ENCODE results near the gene ZDHHC18.
"Not testable (repeated sequence)": the region's sequence is repeated elsewhere in the genome, so short reads cannot be mapped to it uniquely, and the experiment has no call there.

The ZDHHC18 gene

DNA sequence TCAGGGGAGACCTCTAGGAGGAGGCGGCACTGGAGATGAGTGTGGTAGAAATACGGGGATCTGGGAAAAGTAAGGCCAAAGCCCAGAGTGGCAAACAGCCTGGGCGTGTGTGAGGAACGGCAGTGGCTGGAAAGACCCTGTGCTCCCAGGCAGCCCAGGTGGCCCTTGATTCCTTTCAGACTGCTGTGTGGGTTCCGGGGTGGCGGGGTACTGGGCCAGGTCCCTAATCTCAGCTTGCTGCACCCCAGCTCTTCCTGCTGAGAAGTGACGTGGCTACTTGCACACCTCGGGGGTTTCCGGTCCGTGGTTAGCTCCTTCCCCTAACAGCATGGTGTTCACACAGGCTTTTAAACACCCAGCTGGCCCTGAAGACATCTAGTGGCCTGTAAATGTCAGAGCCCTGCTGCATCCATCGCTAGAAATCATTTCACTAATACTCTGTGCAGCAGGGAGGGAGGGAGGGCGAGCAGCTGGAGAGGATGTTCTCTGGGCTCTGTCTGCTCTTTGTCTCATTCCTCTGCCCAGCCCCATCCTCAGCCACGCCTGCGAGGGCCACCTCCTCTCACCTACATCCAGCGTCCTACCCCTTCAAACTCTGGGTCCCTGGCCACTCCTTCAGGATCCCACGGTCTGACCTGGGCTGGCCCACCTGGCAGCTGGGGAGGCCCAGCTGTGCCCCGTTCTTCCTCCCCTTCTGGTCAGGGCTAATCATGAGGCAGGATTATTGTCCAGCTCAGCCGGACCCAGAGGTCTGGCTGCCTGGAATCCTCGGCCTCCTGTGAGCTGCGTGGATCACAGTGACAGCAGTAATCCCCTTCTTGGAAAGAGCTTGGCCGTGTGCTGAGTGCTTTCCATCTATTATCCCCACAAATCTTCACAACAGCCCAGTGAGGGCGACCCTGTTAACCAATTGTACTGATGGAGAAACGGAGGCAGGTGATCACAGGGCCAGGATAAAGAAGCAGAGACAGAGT, 7.2 kb downstream of the ZDHHC18 start:
- Histone ChIP-seq H2AFZ (ENCODE audit: low read length, unreplicated experiment) (no peak overlapping the region), H3K36me3 (ENCODE audit: insufficient read depth, low read length) (0 out of 2 replicates have a peak, but pooled peaks cover 7% of the 10 kb centered on the region), H3K4me1 (ENCODE audit: control insufficient read depth, insufficient read depth, low read length, unreplicated experiment) (peaks cover 1% of the 10 kb centered on the region), H3K79me2 (ENCODE audit: control insufficient read depth, insufficient read depth, low read length, unreplicated experiment) (peaks cover 18% of the 10 kb centered on the region), H3K27me3 (ENCODE audit: insufficient read depth, low read length) (no peaks in the 10 kb centered on the region), H3K27ac (ENCODE audit: low read depth, low read length) (no peak overlapping the region), H3K4me3 (ENCODE audit: low read depth, low read length) (no peak overlapping the region)

DNA sequence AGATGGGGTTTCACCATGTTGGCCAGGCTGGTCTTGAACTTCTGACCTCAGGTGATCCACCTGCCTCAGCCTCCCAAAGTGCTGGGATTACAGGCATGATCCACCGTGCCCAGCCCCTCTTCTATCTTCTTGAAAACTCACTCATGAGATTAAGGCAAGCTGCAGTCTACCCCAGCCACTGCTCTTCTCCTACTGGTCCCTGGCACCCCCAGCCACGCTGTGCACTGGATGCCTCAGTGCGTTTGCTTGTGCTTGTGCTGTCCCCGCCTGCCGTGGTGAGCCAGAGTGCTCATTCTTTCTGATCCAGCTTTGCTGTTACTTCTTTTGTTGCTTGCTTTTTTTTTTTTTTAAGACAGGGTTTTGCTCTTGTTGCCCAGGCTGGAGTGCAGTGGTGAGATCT, 11.2 kb downstream of the ZDHHC18 start:
- H3K4me3 ChIP-seq (ENCODE audit: low read depth, low read length); H2AFZ ChIP-seq (ENCODE audit: low read length, unreplicated experiment); H3K4me1 ChIP-seq (ENCODE audit: control insufficient read depth, insufficient read depth, low read length, unreplicated experiment); H3K27ac ChIP-seq (ENCODE audit: low read depth, low read length); H3K79me2 ChIP-seq (ENCODE audit: control insufficient read depth, insufficient read depth, low read length, unreplicated experiment); H3K27me3 ChIP-seq (ENCODE audit: insufficient read depth, low read length); H3K36me3 ChIP-seq (ENCODE audit: insufficient read depth, low read length): not testable (repeated sequence)

DNA sequence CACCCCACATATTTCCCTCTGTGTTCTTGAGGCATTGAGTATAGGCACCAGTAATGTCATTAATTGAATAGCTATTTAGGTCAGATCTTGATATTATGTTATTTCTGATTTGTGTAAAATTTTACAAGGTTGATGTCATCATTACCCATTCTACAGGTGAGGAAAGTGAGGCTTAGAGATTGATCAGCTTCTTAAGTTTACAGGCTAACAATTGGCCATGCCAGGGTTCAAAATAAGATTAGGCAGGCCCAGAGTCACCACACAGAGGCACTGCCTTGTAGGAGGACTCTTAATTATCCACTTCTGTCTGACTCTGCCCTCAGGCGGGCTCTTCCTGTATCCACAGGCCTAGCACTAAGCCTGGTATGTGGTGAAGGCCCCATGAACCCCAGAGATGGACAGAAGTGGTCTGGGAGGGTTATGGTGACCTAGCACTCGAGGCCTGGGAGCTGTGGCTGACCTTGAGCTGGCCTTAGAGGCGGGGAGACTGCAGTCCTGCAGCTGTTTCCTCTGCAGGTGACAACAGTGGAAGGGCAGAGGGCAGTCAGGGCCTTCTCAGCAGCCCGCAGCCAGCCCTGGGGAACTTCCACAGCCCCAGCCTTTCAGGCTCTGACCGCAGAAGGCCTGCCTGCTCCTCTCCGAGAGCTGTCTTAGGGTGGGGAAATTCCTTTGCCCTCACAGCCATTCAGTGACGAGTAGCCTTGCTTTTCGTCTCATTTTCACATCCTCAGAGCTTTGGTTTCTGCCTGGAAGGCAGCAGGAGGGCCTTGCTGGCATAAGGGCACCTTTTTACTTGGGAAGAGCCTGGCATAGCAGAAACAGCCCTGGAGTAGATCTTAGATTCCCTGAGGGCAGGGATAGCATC, 12.2 kb downstream of the ZDHHC18 start:
- Histone ChIP-seq H3K79me2 (ENCODE audit: control insufficient read depth, insufficient read depth, low read length, unreplicated experiment) (no peaks in the 10 kb centered on the region), H3K27me3 (ENCODE audit: insufficient read depth, low read length) (no peaks in the 10 kb centered on the region), H3K4me3 (ENCODE audit: low read depth, low read length) (no peak overlapping the region), H3K27ac (ENCODE audit: low read depth, low read length) (no peak overlapping the region), H2AFZ (ENCODE audit: low read length, unreplicated experiment) (no peak overlapping the region), H3K36me3 (ENCODE audit: insufficient read depth, low read length) (0 out of 2 replicates have a peak, but pooled peaks cover 4% of the 10 kb centered on the region), H3K4me1 (ENCODE audit: control insufficient read depth, insufficient read depth, low read length, unreplicated experiment) (no peaks in the 10 kb centered on the region)

DNA sequence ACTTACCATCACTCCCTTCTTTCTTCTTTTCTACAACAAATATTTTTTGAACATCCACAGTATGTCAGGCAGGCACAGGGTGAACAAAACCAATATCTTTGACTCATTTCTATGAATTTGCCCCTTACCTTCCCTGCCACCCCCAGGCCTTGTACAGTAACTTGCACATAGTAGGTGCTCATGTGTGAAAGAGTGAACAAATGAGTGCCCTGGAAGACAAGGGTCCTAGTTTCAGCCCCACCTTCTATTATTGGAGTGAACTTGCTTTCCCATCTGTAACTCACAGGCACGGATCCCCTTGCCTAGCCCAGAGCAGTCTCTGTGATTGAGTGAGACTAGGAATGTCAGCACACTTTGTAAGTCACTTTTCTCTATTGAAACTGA, 12.8 kb downstream of the ZDHHC18 start:
- no peaks in the 10 kb centered on the region for H3K27me3 ChIP-seq (ENCODE audit: insufficient read depth, low read length)
- H3K4me1 ChIP-seq (ENCODE audit: control insufficient read depth, insufficient read depth, low read length, unreplicated experiment): peaks cover under 1% of the 10 kb centered on the region
- 0 out of 2 replicates have a peak, but pooled peaks cover 3% of the 10 kb centered on the region for H3K36me3 ChIP-seq (ENCODE audit: insufficient read depth, low read length)
- H3K4me3 ChIP-seq (ENCODE audit: low read depth, low read length): no peak overlapping the region
- no peak overlapping the region for H2AFZ ChIP-seq (ENCODE audit: low read length, unreplicated experiment)
- peaks cover under 1% of the 10 kb centered on the region for H3K79me2 ChIP-seq (ENCODE audit: control insufficient read depth, insufficient read depth, low read length, unreplicated experiment)
- no peak overlapping the region for H3K27ac ChIP-seq (ENCODE audit: low read depth, low read length)

DNA sequence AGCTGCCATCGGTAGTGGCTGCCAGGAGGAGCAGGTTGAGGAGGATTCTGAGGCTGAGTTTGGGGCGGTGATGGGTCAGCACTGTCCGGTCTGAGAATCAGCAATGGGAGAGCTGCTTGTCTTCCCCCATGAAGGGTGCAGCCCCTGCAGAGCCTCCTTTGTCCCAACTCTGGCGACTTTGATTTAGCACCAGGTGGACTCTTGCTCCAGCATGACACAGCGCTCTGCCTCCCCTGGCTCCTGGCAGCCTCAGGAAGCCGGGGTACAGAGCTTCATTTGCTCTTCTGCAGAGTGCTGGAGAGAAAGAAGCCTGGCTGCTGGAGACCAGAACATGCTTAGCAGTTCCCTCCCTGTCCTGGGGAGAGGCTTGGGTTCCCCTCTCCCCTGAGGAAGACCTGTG, 13.3 kb downstream of the ZDHHC18 start:
- Histone ChIP-seq H3K4me1 (ENCODE audit: control insufficient read depth, insufficient read depth, low read length, unreplicated experiment) (peaks cover 3% of the 10 kb centered on the region), H2AFZ (ENCODE audit: low read length, unreplicated experiment) (no peak overlapping the region), H3K36me3 (ENCODE audit: insufficient read depth, low read length) (no peaks in the 10 kb centered on the region), H3K4me3 (ENCODE audit: low read depth, low read length) (no peak overlapping the region), H3K79me2 (ENCODE audit: control insufficient read depth, insufficient read depth, low read length, unreplicated experiment) (peaks cover 3% of the 10 kb centered on the region), H3K27ac (ENCODE audit: low read depth, low read length) (no peak overlapping the region), H3K27me3 (ENCODE audit: insufficient read depth, low read length) (no peaks in the 10 kb centered on the region)

DNA sequence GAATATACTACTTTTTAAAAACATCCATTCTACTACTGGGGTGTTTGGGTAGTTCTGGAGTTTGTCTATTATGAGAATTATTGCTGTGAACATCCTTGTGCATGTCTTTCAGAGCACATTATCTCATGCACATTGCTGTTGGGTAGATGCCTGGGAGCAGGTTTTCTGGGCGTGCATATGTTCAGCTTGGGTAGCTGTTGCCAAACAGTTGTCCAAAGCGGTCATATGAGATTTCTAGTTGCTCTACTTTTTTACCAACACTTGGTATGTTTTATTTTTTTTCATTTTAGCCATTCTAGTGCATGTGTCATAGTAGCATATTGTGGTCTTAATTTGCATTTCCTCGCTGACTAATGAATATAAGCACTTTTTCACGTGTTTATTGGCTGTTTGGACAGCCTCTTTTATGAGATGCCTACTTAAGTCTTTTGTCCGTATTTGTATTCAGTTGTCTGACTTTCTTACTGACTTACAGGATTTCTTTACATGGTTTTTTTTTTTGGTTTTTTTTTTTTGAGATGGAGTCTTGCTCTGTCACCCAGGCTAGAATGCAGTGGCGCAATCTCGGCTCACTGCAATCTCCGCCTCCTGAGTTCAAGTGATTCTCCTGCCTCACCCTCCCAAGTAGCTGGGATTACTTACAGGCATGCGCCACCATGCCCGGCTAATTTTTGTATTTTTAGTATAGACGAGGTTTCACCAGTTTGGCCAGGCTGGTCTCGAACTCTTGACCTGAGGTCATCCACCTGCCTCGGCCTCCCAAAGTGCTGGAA, 18.1 kb downstream of the ZDHHC18 start:
- Histone ChIP-seq H3K27ac (ENCODE audit: low read depth, low read length) (no peak overlapping the region), H3K36me3 (ENCODE audit: insufficient read depth, low read length) (no peaks in the 10 kb centered on the region)

DNA sequence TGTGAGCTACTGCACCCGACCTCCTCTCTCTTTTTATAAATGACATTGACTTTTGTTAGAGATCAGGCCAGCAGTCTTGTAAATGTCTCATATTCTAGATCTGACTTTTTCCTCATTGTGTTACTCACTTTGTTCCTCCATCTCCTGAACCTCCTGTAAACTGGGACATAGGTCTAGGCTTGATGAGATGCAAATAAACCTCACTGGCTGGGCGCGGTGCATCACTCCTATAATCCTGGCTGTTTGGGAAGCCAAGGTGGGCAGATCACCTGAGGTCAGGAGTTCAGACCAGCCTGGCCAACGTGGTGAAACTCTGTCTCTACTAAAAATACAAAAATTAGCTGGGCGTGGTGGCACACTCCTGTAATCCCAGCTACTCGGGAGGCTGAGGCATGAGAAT, 21.3 kb downstream of the ZDHHC18 start:
- not testable (repeated sequence) for H3K36me3 ChIP-seq (ENCODE audit: insufficient read depth, low read length); H3K4me3 ChIP-seq (ENCODE audit: low read depth, low read length); H3K79me2 ChIP-seq (ENCODE audit: control insufficient read depth, insufficient read depth, low read length, unreplicated experiment); H3K27me3 ChIP-seq (ENCODE audit: insufficient read depth, low read length); H2AFZ ChIP-seq (ENCODE audit: low read length, unreplicated experiment)
- Histone ChIP-seq H3K27ac (ENCODE audit: low read depth, low read length) (peak overlapping the region; percentile 95), H3K4me1 (ENCODE audit: control insufficient read depth, insufficient read depth, low read length, unreplicated experiment) (peaks cover 29% of the 10 kb centered on the region)

More for the DNA sequence above, 18.1 kb downstream of the ZDHHC18 start:
- Histone ChIP-seq H3K4me1 (ENCODE audit: control insufficient read depth, insufficient read depth, low read length, unreplicated experiment) (peaks cover 23% of the 10 kb centered on the region), H2AFZ (ENCODE audit: low read length, unreplicated experiment) (no peak overlapping the region), H3K27me3 (ENCODE audit: insufficient read depth, low read length) (no peaks in the 10 kb centered on the region), H3K4me3 (ENCODE audit: low read depth, low read length) (no peak overlapping the region), H3K79me2 (ENCODE audit: control insufficient read depth, insufficient read depth, low read length, unreplicated experiment) (peaks cover 3% of the 10 kb centered on the region)

DNA sequence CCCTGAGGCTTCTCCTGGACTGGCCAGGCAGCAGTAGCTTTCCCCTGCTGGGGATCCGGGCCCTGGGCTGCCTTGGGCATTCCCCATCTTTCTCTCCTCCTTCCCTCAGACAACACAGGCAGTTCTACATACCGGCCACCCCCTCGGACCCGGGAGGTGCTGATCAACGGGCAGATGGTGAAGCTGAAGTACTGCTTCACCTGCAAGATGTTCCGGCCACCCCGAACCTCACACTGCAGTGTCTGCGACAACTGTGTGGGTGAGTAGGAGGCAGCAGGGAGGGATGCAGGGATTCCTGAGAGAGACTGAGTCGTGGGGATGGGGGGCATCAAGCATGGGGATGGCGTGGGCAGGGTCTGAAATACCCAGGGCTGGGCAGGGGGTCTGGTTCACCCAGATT, 22.0 kb downstream of the ZDHHC18 start:
- Histone ChIP-seq H3K27me3 (ENCODE audit: insufficient read depth, low read length) (no peaks in the 10 kb centered on the region), H3K36me3 (ENCODE audit: insufficient read depth, low read length) (peaks cover 10% of the 10 kb centered on the region; the same call in 1 of the 2 replicates), H3K4me1 (ENCODE audit: control insufficient read depth, insufficient read depth, low read length, unreplicated experiment) (peaks cover 29% of the 10 kb centered on the region), H3K27ac (ENCODE audit: low read depth, low read length) (peak overlapping the region; percentile 95), H3K79me2 (ENCODE audit: control insufficient read depth, insufficient read depth, low read length, unreplicated experiment) (peaks cover 3% of the 10 kb centered on the region), H3K4me3 (ENCODE audit: low read depth, low read length) (no peak overlapping the region), H2AFZ (ENCODE audit: low read length, unreplicated experiment) (no peak overlapping the region)

DNA sequence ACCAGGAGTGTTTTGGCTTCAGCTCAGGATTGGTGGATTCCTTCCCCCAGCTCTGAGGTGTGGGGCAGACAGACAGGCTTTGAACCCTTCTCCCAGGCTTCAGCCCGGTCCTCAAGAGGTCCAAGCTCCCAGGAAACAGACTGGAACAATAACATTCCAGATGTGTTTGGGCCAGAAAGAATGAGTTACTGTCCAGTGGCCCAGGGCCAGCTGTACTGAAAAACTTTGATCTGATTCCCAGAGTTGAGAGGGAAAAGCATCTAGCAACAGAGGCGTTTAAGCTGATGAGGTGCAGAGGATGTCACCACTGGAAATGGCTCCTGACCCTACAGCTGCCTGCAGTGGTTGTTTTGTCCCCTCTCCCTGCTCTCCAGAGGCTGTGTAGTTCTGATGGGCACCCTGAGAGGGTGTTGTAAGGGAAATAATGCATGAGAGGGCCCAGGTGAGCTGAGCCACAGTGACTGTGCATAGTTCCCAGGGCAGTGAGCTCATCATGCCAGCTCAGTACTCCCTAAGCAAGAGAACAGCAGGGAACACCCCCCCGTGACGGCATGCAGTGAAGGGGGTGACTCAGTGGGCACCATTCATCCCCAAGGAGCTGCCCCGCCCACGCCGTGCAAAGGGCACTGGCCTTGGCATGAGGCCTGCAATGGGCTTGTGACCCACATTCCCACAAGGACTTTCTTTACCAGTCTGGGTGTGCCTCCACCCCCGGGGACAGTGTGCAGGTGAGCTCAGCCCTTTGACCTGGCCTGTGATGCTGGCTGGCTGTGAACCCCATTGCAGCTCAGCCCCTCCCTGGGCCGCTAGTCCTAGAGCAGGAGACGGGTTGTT, 22.7 kb downstream of the ZDHHC18 start:
- Histone ChIP-seq H2AFZ (ENCODE audit: low read length, unreplicated experiment) (no peak overlapping the region), H3K79me2 (ENCODE audit: control insufficient read depth, insufficient read depth, low read length, unreplicated experiment) (peaks cover 3% of the 10 kb centered on the region), H3K4me3 (ENCODE audit: low read depth, low read length) (no peak overlapping the region), H3K27ac (ENCODE audit: low read depth, low read length) (peak overlapping the region; percentile 95), H3K36me3 (ENCODE audit: insufficient read depth, low read length) (peaks cover 10% of the 10 kb centered on the region; the same call in 1 of the 2 replicates), H3K27me3 (ENCODE audit: insufficient read depth, low read length) (no peaks in the 10 kb centered on the region), H3K4me1 (ENCODE audit: control insufficient read depth, insufficient read depth, low read length, unreplicated experiment) (peaks cover 29% of the 10 kb centered on the region)
